Dermis blood vessel endothelial cell (primary cell): ENCODE data around the gene PPFIBP2. TPM values are rescaled to one million over a fixed set of nuclear protein-coding genes. Genes with fewer than 3 reads are reported as not detected.
"Not testable (repeated sequence)": the region's sequence is repeated elsewhere in the genome, so short reads cannot be mapped to it uniquely, and the experiment has no call there.

ENCODE experiments used
- DNase-seq: peaks from one replicate; pipeline ENCODE4 v3.0.0; 2010
- total RNA-seq: library from RNA; depleted of rRNA; stranded (reverse); fragments of >200 nt; gene quantifications from 2 replicates; pipeline ENCODE4 v1.2.3, GENCODE V29; 2014

The PPFIBP2 gene
- total RNA-seq, 1 donor from 2014 or later, result 3.2 TPM

DNA sequence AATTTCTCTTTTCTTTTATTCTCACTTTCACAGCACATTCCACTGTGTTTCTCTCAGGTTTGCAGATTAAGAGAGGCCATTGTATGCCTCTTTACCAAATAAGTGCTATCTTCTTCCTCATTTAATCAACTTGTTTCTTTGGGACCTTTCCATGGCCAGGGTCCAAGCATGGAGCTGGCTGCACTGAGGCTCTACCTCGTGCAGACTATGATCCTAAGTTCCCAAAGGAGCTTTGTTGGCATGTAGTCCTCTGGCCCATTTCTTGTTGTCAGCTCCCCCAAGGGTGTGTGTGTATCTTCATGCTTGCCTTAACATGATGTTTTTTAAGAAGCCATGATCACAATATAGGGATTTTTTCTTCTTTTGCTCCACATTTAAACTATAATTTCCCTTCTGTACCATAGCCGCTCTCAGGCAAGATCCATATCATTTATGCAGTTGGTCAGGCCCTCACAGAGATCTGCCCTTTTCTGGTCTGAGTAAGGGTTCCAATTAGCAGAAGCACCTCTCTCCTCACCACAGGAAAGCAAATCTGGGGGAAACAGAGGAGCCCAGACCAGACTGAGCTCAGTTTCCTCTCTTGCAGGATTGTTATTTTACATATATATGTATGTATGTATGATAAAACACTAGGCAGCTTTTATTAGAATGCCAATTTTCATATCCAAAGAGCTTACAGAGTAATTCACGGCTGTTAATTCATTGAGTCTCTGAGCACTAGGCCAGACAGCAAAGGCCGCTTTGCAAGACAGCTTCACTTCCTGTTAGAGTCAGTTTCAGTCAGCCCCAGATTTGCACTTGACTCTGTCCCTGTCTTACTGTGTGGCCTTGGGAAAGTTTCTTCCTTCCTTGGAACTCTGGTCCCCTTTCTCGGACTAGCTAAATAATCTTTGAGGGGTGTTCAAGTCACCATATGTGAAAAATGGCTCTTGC is 125.2 kb downstream of the PPFIBP2 start:
- DNase-seq, result no peak

DNA sequence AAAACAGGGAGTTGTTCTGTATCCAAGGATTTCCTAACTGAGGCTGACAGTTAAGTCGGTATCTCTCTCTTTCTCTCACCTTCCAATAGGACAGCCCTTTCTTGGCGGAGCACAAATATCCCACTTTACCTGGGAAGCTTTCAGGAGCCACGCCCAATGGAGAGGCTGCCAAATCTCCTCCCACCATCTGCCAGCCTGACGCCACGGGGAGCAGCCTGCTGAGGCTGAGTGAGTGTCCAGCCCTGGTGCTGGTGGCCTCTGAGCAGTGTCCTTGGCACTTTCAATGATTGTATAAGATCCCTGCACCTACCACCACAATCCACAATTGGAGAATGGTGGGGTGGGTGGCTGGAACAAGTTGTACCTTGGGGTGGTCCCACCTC is 125.8 kb downstream of the PPFIBP2 start:
- DNase-seq, result no peak

DNA sequence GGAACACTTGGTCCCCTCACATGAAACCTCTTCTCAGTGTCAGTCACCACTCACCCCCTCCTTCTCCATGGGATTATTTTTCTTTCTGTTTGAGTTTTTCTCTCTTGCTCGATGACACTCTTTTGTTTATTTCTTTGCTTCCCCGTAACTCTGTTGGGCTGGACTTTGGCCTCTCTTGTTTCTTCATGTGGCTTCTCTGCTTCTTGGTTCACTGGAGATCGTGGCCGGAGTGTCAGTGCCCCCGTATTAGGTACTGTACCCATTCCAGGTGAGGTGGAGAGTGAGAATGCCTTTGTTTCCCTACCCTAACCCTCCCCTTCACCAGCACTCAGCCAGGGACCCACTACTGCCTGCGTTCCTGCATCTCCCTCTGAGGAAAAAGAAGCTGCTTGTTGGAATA is 127.0 kb downstream of the PPFIBP2 start:
- no peak for DNase-seq

DNA sequence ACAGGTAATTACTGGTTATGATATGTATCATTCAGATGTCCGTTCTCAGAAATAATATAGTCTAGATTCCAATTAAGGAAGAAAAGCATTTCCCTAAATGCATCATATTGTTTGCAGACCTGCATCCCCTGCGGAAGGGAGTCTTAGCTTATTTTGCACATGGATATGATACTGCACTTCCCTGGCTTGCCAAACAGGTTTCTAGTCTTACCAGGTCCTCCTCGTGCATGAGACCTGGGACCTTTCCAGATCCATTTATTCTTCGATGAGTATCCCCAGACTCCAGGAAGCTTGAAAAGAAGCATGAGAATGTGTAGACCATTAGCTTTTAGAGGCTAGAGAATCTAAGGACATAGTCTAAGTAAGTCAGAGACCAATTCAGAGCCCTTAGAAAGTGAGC is 128.9 kb downstream of the PPFIBP2 start:
- DNase-seq, result no peak

DNA sequence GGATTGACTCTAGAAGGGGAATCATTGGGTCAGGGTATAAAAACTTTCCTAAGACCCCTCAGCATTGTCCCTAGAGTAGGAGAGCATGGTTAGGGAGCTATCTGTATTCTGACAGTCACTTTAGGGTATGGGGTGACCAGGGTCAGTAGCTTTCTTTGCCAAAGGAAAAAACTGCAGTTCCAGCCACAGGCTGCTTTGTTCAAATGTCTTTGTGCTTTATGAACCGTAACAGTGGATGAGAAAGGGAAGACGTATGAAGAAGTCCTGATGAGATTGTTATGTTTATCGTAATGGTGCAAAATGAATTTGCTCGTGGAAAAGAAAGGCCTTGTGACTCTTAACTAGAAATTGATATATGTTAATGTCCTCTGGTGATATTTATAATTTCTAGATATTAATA is 129.5 kb downstream of the PPFIBP2 start:
- no peak for DNase-seq

GRCh38 chr11:7645206-7645605 is 131.4 kb downstream of the PPFIBP2 start:
- DNase-seq, result no peak

GRCh38 chr11:7646866-7647265 is 133.1 kb downstream of the PPFIBP2 start:
- no peak for DNase-seq

DNA sequence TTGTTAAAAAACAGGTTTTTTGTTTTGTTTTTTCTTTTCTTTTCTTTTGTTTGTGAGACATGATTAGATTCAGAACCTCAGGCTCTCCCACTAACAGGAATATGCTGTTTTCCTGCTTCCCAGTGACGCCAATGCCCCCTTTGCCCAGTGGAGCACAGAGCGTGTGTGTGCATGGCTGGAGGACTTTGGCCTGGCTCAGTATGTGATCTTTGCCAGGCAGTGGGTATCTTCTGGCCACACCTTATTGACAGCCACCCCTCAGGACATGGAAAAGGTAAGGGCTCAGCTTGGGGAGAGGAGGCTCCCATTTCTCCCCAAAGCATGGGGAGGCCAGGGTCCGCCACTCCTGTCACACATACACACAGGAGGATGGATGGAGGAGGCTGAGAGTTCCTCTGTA is 134.5 kb downstream of the PPFIBP2 start:
- DNase-seq, result no peak

DNA sequence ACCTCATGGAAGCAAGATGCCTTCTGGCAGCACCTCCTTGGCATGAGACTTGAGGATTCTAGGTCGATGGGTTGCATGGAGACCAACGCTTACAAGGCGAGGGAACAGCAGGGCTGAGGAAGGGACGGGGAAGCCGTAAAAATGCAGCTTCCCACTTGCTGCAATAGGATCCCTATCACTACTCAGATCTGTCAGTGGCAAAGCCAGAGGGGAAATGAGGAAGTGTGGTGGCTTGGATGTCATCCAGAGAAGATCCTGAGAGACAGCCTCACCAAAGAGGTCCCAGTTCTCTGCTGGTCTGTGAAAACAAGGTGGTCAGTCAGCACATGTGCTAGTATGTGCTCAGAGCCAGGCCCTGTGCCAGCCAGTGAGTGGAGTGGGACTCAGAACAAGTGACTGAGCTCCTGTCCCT is 137.3 kb downstream of the PPFIBP2 start:
- DNase-seq, result no peak

DNA sequence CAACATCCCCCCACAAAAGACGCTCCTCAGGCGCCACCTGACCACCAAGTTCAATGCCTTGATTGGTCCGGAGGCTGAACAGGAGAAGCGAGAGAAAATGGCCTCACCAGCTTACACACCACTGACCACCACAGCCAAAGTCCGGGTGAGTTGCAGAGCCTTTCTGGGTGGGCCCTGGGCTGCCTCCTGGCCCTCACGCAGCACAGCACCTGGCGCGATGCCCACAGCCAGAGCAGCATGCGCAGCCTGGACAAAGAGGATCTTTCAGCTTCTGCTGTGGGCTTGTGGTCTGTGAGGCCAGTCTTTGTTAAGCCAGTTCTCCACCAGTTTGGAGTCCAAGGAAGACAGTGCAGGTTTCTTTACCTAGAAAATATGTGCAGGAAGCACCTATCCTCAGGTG is 137.9 kb downstream of the PPFIBP2 start:
- no peak for DNase-seq

DNA sequence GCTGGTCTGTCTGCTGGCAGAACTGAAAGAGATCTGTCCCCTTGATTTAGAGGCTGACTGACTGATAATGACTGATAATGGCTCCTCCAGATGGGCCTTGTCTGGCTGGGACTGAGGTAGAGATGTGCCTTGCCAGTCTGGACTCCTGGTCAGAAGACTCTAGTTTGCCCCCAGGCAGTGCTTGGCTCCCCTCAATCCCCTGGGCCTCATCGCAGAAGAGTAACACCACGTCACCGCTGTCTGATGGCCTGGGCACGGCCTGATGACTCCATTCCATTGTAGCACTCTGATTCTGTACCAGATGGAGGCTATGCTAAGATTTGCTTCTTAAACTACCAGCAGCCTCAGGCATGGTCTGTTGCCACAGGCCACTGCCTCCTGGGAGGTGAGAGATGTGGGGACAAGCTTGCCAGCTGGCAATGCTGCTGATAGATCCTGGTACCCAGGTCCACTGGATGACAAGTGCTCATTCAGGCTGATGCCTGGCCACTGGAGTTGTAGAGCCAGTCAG is 140.5 kb downstream of the PPFIBP2 start:
- DNase-seq, result no peak

GRCh38 chr11:7655253-7656217 is 141.7 kb downstream of the PPFIBP2 start:
- DNase-seq, result no peak

- no peak for DNase-seq
These were observed 142.9 kb downstream of the PPFIBP2 start for GRCh38 chr11:7656704-7657103.

DNA sequence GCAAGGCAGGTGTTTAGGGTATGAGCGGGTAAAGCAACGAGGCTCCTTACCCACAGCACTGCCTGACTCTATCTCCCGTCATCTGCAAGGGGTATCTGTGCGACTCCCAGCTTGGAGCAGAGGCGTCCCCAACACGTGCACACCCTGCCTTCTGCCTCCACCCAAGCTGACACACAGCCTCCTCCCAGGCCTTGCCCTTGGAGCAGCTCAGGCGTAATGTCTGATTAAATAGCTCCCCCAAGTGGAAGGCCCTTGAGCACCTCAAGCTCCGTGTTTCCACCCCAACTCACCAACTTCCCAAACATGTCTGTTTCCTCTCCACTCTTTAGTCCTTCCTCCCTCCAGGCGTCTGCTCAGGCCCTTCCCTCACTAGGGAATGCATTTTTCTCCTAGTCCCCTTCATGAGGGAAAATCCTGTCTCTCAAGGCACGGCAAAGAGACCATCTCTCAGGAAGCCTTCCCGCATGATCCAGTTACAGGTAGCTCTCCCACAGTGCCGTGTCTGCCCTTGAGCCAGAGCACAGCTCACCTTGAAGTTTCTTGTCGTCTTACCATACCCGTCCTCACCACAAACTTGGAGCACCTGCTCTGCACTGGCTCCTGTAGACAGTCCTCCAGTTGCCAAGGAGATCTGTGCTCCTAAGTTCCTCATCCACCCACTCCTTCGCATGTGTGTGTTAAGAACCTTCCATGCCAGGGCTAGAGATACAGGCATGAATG is 143.7 kb downstream of the PPFIBP2 start:
- DNase-seq, result peak; percentile 89

DNA sequence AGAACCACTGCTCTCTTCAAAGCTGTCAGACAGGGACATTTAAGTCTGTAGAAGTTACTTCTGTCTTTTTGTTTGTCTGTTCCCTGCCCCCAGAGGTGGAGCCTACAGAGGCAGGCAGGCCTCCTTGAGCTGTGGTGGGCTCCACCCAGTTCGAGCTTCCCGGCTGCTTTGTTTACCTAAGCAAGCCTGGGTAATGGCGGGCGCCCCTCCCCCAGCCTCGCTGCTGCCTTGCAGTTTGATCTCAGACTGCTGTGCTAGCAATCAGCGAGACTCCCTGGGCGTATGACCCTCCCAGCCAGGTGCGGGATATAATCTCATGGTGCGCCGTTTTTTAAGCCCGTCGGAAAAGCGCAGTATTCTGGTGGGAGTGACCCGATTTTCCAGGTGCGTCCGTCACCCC is 149.7 kb downstream of the PPFIBP2 start:
- not testable (repeated sequence) for DNase-seq

- no peak for DNase-seq
These were observed 151.1 kb downstream of the PPFIBP2 start for GRCh38 chr11:7664867-7665266.

DNA sequence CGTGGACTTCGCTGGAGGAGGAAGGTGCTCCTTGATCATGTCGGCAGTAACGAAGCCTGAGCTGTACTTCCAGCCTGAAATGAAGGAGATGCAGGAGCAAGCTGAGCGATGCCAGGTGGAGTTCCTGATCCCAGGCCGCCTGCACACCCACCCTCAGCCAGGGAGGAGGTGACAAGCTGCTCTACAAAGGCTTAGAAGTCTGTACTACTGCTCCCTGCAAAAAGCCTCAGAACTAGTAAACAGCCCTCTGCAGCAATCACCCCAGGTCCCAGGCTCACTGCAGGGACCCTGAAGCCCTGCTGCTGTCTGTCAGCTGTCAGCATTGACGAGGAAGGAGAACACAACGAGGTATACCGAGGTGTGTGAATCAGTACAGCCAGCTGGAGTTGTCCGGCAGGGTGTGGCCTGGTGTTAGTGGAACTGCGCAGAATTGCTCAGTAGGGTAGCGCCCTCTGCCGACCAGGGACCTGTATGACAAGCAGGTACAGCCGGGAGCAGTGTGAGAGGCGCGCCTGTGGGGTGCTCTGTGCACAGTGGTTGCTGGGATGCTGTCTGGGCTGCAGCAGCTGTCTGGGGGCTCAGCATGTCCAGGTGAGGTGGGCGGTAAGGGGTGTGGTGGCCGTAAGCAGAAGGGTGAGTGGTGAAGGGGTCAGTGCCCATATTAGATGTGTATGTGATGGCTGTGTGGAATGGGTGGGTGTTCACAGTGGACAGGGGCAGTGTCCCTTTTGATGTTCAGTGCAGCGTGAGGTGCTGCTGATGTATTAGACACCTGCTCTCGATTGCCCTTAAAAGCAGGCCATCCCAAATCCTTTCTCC is 151.9 kb downstream of the PPFIBP2 start:
- DNase-seq, result peak; percentile 86

DNA sequence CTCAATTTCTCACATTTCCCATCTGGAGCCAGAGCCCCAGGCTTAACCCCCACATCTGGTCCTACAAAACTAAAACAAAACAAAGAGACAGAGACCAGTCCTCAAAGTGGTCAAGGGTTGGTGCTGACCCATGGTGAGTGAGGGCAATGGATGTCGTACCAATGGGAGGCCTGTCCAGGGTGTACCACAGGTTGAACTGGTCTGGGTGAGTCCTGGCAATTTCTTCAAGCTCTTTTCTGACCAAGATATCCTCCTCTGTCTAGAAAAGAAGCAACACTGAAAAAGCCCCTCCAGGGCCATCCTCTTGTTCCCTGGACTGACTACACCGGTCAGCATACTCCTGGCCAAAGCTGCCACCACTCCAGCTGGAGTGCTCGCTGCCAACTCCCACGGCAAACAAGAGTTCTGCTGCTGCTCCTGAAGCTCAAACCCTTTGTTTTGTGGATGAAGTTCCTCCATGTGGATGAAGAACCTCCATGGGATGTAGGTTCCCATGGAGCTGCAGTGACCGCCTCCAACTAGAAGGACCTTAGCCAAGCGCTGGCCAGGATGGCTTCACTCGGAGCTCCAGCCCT is 152.6 kb downstream of the PPFIBP2 start:
- no peak for DNase-seq

GRCh38 chr11:7667460-7667859 is 153.7 kb downstream of the PPFIBP2 start:
- no peak for DNase-seq

DNA sequence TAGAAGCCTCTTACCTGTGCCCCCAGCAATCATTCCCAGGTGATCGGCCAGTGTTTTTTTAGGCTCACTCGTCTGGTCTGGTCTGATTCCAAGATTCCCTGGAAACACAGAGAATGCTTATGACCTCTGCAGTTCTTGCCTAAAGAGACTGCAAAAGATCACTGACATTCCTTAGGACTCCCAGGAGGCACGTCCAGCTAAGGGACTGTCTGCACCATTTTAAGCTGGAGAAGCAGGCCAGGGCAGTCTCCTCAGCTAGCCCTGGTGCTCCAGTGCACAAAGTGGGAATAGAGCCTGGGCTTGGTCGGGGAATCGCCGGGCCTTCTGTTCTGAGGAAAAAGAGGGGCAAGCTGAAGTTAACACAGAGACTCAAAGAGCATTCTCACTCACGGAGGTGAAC is 154.7 kb downstream of the PPFIBP2 start:
- DNase-seq, result no peak

DNA sequence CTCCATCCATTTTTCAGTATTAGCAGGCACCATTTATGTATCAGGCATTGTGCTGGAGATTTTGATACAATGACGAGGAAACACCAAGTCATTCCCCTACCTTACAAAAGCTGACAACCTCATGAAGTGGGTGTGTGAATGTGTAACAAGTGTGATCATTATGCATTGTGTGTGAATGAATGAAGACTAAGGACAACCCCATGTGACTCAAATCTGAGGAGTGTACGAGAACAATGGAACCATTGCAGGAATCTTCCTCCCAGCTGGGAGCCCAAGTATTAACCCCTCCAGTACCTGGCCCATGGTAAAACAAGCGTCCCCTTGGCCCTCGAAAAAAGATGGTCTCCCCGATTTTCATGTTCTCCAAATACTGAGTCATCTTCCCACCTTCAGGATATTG is 155.1 kb downstream of the PPFIBP2 start:
- peak; percentile 67 for DNase-seq
